ENCODE data around the gene YES1. TPM values are rescaled to one million over a fixed set of nuclear protein-coding genes. Genes with fewer than 3 reads are reported as not detected.
"Not testable (repeated sequence)": the region's sequence is repeated elsewhere in the genome, so short reads cannot be mapped to it uniquely, and the experiment has no call there.

YES1 gene
- total RNA-seq, 1 donor from 2014 or later, result 31.3 TPM

DNA sequence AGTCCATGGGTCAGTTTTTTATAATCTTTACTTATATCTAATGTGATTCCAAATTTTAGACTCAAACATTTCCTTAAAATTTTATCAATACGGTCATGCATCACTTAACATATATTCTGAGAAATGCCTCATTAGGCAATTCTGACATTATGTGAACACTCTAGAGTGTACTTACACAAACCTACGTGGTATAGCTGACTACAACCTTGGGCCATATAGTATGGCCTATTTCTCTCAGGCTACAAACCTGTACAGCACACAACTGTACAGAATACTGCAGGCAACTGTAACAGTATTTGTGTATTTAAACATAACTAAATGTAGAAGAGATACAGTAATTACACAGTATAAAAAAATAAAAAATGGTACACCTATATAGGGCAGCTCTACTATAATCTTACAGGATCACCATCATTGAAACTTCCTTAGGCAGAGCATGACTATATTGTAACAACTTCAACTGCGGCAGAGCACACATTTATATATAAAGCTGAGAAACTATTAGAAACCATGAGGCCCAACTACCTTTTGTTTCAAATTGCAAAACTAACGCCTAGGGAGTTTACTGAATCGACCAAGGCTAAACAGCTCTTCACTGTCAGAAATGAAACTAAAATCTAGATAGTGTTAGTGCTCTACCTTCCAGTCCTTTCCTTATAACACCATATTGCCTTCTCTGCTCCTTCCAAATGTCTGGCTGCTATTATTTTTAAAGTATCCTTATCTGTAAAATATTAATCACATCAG lies 6.9 kb downstream of the YES1 start:
- DNase-seq (ENCODE audit: low spot score) (no peak), ATAC-seq (no peak)
- intact Hi-C loops (cut with DNase I), result no loop called here

DNA sequence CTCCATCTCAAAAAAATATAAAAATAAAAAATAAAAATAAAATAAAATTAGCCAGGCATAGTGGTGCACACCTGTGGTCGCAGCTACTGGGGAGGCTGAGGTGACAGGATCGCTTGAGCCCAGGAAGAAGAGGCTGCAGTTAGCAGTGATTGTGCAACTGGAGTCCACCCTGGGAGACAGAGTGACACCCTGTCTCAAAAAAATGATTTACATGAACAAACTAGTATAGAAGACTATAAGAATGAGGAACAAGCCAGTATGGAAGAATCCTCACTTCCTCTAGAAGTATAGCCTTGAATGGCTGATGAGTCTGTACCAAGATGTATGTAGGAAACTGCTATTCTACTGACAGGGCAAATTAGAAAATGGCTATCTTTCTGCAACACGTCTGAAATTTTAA lies 10.9 kb downstream of the YES1 start:
- DNase-seq (ENCODE audit: low spot score) (no peak), ATAC-seq (no peak)
- intact Hi-C loops (cut with DNase I), result no loop called here

DNA sequence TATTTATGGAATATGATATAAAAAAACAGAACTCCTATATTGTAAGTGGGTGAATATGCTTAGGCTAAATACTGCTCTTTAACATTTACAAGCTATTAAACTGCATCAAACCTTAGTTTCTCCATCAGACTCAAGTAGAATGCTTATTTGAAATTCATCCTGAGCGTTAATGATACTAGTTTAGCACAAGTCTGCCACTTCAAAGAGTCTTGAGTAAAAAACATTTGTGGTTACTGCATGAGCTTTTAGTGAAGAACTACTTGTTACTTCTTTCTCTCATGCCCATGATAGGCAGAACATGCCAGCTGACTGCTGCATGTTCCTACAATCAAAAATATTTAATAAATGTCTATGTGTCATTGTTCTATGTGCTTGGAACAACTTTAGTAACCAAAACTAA lies 12.1 kb downstream of the YES1 start:
- ATAC-seq (no peak), DNase-seq (ENCODE audit: low spot score) (no peak)
- intact Hi-C loops (cut with DNase I), result no loop called here

DNA sequence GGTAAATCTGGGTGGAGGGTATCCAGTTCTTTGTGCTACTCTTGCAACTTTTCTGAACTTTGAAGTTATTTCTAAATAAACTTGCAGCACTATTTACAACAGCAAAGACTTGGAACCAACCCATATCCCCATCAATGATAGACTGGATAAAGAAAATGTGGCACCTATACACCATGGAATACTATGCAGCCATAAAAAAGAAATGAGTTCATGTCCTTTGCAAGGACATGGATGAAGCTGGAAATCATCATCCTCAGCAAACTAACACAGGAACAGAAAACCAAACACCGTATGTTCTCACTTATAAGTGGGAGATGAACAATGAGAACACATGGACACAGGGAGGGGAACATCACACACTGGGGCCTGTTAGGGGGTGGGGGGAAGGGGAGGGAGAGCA lies 16.7 kb downstream of the YES1 start:
- ATAC-seq; DNase-seq (ENCODE audit: low spot score); intact Hi-C loops (cut with DNase I): not testable (repeated sequence)

DNA sequence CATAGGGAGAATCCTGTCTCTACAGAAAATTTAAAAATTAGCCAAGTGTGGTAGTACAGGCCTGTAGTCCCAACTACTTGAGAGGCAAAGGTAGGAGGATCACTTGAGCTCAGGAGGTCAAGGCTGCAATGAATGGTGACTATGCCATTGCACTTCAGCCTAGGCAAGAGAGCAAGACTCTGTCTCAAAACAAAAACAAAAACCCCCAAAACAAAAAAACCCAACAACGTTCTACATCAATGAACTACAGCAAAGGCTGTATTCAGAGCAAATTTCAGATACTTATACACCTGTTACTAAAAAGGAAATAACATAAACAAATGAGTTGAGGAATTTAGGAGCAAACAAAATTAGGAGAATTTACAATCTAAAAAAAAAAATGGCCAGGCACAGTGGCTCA lies 22.6 kb downstream of the YES1 start:
- intact Hi-C loops (cut with DNase I), result no loop called here
- ATAC-seq (no peak), DNase-seq (ENCODE audit: low spot score) (no peak)

DNA sequence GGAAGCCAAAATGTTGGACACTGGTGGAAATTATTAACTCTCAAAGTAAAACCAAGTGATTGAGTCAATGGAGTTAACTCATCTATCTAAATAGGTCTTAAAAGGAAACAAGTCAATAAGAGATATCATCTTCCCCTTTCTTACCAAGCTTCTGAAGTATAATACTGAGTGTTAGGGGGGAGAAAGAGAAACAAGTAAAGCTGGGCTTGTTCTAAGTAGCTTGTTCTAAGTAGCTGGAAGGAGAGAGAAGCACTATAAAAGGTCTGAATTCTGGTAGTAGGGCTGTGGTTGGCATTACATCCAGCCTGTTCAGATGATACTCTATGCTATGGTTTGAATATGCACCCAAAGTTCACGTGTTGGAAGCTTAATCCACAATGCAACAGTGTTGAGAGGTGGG lies 26.8 kb downstream of the YES1 start:
- intact Hi-C loops (cut with DNase I), result no loop called here
- no peak for DNase-seq (ENCODE audit: low spot score)
- ATAC-seq, result no peak

DNA sequence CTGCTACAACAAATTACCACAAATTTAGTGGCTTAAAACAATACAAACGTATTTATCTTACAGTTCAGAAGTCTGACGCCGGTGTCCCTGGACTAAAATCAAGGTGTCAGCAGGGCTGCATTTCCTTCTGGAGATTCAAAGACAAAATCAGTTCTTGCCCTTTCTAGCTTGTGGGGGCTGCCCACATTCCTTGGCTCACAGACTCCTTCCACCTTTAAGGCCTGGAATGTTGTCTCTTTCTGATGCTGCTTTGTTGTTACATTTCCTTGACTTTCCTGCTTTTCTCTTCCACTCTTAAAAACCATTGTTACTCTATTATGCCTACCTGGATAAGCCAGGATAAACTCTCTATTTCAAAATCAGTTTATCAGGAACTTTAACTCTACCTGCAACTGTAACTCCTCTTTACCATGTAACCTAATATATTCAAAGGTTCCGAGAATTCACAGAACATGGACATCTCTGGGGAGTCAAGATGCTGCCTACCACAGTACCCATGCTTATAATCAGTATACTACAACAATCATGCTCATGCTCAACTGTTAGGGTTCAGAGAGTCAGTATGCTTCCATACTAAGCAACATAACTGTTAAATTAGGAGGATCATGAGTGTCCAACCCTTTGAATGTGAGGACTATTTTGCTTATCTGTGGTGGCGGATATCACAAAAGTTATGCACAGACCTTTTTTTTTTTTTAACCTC lies 27.4 kb downstream of the YES1 start:
- intact Hi-C loops (cut with DNase I), result no loop called here
- DNase-seq (ENCODE audit: low spot score) (no peak), ATAC-seq (no peak)

DNA sequence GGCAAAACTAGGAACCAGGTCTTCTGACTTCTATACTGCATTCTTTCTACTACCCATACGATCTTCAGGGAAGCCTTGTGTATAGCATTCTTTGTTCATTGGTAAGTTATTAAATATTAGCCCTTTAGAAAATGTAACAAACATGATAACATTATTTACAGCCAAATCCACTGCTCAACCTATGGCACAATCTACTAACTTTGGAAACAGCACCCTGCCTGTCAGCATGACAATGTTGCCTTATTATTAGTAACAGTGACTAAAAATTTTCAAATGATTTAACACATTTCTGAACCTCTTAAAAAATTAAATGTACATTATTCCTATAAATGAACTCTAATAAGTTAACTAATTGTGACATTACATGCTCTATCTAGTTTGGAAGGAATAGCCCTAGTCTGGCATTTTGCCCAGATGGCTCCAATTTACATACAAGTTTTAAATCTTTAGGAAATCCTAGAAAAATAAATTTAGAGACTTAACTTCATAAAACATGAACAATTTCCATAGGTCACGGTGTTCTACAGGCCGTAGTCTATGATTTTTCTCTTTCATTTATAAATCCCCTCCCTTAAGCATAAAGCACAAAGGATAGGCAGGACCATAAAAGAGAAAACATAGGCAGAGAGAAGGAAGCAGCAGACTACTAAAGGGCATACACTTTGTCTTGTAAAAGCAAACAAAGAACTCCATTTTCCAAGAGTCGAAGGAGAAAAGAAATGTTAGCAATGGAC lies 33.7 kb downstream of the YES1 start:
- DNase-seq (ENCODE audit: low spot score) (no peak), ATAC-seq (no peak)
- intact Hi-C loops (cut with DNase I), result no loop called here

DNA sequence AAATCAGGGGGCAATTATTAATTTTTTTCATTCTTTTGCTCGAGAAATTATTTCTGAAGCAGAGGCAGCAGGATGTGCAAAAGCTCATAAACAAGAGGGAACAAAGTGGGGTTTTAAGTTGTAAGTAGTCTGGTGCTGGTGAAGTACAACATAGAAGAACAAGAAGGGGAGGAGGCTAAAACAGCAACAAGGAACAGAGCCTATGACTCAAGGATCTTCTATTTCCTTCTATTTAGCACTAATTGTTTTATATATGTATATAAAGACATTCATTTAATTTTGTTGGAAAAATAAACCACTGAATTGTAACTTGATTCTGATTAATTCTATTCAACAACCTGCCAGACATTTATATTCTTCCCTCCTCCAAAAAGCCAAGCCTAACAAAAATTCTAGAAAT lies 35.0 kb downstream of the YES1 start:
- ATAC-seq (no peak), DNase-seq (ENCODE audit: low spot score) (no peak)
- intact Hi-C loops (cut with DNase I), result no loop called here

DNA sequence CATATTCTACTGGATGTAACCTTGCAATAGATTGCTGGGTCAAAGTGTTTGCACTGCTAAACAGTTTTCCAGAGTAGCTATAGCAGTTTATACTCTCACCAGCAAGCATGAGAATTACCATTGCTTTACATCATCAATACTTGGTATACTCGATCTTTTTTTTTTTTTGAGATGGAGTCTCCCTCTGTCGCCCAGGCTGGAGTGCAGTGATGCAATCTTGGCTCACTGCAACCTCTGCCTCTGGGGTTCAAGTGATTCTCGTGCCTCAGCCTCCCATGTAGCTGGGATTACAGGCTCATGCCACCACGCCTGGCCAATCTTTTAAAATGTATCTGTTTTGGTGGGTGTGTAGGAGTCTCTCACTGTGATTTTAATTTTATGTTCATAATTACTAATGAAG lies 36.0 kb downstream of the YES1 start:
- ATAC-seq; DNase-seq (ENCODE audit: low spot score); intact Hi-C loops (cut with DNase I): not testable (repeated sequence)

DNA sequence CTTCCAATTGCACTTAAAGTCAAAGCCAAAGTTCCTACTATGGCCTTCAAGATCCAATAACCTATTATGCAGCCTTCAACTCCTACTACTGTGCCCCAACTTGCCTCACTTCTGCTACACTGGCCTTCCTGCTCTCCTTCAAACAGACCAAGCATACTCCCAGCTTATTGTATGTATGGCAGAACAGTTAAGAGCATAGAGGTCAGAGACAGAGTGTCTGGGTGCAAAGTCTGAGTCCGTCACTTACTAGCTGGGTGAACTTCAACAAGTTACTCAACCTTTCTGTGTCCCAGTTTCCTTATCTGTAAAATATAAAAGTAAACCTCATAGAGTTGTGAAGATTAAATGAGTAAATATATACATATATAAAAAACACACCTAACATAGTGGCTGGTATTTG lies 37.2 kb downstream of the YES1 start:
- ATAC-seq (no peak), DNase-seq (ENCODE audit: low spot score) (no peak)
- intact Hi-C loops (cut with DNase I), result no loop called here

DNA sequence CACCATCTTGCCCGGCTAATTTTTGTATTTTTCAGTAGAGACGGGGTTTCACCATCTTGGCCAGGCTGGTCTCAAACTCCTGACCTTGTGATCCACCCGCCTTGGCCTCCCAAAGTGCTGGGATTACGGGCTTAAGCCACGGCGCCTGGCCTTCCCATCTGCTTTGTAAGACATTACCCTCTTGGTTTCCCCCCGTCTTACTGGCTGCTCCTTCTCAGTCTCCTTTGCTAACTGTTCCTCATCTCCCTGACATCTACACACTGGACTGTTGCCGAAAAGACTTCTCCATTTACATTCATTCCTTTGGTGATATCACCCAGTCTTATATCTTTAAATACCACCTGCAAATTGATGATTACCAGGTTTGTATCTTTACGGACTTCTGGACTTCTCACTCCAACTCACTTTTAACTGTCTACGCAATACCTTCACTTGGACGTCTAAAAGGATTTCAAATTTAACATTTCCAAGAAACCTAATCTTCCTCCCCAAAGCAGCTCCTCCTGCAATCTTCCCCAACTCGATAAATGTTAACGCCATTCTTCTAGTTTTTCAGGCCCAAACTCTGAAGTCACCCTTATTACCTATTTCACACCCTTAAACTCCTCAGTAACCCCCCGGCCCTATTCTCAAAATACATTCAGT lies 37.9 kb downstream of the YES1 start:
- ATAC-seq (no peak), DNase-seq (ENCODE audit: low spot score) (no peak)
- intact Hi-C loops (cut with DNase I), result no loop called here

DNA sequence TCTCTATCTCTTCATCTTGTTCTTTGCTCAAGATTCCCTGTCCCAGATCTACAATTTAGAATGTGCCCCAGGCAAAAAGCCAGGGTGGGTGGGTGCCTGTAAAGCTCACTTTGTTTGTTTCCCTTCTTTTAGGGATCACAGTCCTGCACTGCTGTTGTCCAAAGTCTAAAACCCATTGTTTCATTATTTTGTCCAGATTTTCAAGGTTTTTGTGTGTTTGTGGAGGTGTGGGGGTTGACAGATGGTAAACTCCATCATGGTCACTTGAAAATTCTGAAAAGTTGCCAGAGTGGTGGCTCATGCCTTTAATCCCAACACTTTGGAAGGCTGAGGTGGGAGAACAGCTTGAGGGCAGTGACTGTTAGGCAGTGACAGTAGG lies 41.5 kb downstream of the YES1 start:
- DNase-seq (ENCODE audit: low spot score) (no peak), ATAC-seq (no peak)
- intact Hi-C loops (cut with DNase I), result no loop called here

DNA sequence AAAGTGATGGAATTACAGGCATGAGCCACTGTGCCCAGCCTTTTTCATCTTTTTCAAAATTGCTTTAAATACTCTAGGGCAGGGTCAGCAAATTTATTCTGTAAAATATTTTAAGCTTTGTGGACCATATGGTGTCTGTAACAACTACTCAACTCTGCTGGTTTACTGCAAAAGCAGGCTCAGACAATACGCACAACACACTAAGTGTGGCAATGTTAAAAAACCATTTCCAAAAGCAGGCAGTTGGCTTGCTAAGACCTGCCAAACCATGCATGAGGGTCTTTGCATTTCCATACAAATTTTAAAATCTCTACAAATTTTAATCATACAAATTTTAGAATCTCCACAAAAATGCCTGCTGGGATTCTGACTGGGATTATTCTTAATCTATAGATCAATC lies 44.1 kb downstream of the YES1 start:
- DNase-seq (ENCODE audit: low spot score) (no peak), ATAC-seq (no peak)
- intact Hi-C loops (cut with DNase I), result no loop called here

DNA sequence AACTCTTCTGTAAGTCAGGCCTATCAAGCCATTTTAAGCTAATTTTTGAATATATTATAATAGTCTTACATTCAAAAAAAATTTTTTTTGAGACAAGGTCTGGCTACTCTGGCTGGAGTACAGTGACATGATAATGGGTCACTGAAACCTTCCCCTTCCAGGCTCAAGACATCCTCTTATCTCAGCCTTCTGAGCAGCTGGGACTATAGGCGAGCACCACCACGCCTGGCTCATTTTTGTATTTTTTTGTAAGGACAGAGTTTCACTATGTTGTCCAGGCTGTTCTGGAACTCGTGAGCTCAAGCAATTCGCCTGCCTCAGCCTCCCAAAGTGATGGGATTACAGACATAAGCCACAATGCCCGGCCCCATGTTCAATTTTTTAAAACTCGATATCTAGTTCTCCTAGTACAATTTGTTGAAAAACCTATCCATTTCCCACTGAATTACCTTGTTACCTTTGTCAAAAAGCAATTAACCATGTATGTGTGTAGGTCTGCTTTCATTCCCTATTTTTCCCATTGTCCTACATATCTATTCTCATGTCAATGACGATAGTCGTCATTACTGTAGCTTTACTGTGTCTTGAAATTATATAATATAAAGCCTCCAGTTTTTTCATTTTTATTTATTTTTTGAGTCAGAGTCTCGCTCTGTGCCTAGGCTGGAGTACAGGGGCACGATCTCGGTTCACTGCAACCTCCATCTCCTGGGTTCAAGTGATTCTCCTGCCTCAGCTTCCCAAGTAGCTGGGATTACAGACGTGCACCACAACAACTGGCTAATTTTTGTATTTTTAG lies 44.8 kb downstream of the YES1 start:
- intact Hi-C loops (cut with DNase I), result no loop called here
- no peak for DNase-seq (ENCODE audit: low spot score)
- no peak for ATAC-seq

DNA sequence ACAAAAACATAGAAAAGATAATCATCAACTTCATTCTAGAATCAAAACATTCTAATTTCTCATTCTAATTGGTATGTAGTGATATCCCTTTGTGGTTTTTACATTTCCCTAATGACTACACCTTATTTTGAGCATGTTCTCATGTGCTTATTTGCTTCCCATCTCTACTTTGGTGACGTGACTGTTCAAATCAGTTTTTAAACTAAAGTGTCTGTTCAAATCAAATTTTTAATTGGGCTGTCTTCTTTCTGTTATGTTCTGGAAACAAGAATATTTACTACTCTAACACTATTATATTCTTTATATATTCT lies 45.5 kb downstream of the YES1 start:
- intact Hi-C loops (cut with DNase I), result no loop called here
- ATAC-seq, result no peak
- DNase-seq (ENCODE audit: low spot score), result no peak

DNA sequence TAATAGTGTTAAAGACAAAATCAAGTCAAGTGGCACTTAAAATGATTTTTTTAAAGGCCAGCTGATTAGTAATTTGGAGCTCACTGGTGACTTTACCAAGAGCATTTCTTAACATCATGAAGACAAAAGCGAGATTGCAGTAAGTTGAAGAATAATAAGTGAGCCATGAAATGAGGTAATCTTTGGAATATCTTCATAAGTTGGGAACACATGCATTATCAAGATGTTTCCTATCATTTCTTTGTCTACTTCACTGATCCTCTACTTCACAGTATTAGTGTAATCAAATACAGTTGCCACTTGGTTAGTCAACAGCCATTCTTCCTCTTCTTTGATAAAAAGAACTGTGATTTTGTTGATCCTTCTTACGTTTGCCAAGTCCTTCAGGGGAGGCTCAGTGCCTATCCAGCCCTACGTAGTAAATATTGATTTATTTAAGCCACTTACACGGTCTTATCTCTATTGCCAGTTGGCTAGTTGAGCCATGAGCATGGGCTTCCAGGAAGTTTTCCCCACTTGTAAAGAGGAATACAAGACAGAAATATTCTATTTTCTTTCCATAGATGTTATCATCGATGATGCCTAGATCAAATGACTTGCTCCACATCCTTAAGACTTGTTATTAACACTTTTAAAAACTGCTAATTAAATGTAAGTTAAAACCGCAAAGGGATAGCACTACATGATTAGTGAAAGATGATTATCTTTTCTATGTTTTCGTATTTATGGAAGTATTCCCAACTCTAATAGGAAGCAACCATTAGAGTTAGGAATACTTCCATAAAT lies 46.1 kb downstream of the YES1 start:
- intact Hi-C loops (cut with DNase I), result no loop called here
- no peak for ATAC-seq
- no peak for DNase-seq (ENCODE audit: low spot score)

DNA sequence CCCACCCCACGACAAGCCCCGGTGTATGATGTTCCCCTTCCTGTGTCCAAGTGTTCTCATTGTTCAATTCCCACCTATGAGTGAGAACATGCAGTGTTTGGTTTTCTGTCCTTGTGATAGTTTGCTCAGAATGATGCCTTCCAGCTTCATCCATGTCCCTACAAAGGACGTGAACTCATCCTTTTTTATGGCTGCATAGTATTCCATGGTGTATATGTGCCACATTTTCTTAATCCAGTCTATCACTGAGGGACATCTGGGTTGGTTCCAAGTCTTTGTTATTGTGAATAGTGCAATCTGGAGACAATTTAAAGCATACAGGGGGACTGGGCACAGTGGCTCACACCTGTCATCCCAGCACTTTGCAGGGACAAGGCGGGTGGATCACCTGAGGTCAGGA lies 52.2 kb downstream of the YES1 start:
- ATAC-seq; DNase-seq (ENCODE audit: low spot score); intact Hi-C loops (cut with DNase I): not testable (repeated sequence)
